ENCODE data around the gene SYT12.

Gene SYT12

DNA sequence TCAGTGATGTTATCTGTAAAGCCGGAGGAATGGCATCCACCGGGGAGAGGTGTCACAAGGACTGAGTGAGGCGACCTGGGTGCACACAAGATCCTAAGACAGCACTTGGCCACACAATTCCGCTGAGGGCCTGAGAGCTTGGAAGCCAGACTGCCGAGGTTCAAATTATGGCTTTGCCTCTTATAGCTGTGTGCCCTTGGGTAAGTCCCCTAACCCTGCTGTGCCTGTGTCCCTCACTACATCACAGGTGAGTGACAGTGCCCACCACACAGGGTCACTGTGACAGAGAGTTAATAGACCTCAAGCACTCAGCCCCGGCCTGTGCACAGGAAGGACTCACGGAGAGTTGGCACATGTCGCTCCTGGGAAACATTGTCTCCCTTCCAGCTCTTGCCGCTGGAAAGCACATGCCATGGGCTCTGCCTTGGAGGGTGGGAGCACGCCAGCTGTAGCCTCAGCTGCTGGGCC, 34.3 kb downstream of the SYT12 start:
- DNase-seq, result no peak

DNA sequence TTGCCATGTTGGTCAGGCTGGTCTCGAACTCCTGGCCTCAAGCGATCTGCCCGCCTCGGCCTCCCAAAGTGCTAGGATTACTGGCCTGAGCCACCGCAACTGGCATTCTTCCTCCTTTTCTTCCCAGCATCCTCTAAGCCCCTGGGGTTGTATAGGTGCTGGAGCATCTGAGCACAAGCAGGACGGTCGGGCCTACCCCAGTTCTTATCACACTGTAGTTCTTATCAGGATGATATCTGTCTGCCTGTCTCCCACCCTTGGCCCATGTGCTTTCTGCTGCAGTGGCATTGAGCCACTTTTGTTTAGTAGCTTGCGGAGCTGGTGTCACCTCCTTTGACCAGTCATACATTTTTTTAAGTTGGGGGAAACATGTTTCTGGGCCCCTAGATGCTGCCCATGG, 35.6 kb downstream of the SYT12 start:
- no peak for DNase-seq

- no peak for DNase-seq
These were observed 36.7 kb downstream of the SYT12 start for GRCh38 chr11:67059671-67060070.

DNA sequence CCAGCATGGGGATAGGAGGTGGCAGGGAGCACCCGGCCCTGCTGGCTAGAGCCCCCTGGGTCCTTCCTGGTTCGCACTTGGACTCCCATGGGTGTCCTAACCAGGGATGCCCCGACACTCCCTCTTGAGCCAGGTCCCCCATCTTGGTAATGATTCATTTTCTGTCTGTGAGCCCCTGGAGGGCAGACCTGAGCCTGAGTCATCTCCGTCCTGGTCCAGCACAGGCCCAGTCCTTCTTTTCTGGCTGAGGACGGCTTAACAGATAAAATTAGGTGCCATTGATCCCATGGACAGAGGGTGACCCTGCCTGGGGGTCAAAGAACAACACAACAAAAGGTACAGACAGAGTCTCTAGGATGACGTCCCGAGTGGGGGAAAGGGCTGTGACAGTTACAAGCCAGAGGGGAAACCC, 37.2 kb downstream of the SYT12 start:
- DNase-seq, result no peak

DNA sequence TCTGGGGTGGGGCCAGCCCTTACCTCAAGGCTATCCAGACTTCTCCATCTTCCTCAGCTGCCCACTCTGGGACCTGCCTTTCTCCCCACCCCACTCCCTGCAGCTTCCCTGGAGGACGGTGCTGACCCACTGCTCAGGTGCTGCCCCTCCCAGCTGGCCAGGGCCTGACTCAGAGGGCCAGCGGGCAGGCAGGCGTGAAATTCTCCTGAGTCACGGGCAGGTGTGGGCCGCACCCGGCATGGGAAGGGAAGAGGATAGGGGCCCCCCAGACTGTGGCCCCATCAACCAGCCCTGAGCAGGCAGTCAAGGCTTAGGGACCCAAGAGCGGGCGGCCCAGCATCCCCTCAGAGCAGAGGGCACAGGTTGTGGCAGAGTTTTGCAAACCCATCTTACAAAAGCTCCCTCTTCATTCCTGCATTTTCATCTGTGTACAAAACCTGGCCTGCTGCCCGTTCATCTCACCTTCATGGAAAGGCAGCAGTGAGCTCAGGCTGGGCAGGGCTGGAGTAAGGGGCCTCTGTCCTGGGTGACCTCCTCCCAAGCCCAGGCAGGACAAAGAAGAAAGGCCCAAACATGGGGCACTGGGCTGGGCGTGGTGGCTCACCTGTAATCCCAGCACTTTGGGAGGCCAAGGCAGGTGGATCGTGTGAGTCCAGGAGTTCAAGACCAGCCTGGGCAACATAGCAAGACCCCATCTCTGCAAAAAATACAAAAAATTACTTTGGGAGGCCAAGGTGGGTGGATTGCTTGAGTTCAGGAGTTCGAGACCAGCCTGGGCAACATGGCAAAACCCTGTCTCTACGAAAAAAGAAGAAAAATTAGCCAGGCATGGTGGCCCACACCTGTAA, 39.8 kb downstream of the SYT12 start:
- no peak for DNase-seq

DNA sequence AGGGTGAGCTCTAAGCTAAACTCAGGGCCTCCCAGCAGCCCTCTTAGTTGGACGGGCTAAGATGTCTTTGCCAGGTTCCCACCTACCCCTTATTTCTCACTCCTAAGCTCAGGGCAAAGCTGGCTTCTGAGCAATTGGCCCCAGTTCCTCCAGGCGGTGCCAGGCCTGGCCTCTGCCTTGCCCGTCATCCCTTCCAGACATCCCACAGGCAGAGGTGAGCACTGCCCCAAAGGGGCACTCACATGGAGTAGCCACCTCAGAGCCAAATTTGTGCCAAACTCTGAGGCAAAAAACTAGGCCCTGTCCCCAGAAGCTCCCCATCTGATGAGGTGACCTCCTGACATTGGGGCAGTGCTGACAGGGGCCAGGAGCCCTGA, 43.4 kb downstream of the SYT12 start:
- DNase-seq, result no peak

DNA sequence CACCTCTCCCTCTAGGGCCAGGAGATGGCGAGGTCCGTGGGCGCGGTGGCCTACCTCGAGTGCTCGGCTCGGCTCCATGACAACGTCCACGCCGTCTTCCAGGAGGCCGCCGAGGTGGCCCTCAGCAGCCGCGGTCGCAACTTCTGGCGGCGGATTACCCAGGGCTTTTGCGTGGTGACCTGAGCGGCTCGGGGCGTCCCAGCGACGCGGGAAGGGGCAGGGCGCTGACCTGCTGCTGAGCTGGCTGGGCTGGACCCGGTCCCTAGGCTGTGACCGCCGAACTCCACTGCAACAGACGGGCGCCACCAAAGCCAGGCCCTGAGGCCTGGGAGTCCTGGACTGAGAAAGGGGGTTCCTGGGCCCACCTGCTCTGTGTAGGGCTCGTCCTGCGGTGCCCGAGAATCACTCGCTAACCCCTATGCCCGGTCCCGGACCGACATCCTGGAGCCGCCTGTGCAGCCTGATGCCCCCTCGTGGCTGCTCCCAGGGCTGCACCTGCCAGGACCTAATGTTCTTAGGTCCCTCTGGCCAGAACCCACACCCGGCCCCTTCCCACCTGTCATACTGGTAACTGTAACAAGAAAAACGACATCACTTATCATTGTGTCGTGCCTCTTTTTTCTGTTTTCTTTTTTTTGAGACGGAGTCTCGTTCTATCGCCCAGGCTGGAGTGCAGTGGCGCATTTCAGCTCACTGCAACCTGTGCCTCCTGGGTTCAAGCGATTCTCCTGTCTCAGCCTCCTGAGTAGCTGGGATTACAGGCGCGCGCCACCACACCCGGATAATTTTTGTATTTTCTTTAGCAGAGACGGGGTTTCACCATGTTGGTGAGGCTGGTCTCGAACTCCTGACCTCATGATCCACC, 48.7 kb downstream of the SYT12 start:
- peak; percentile 78 to 89 (median 80) for DNase-seq

GRCh38 chr11:67072295-67072694, 49.4 kb downstream of the SYT12 start:
- no peak for DNase-seq

DNA sequence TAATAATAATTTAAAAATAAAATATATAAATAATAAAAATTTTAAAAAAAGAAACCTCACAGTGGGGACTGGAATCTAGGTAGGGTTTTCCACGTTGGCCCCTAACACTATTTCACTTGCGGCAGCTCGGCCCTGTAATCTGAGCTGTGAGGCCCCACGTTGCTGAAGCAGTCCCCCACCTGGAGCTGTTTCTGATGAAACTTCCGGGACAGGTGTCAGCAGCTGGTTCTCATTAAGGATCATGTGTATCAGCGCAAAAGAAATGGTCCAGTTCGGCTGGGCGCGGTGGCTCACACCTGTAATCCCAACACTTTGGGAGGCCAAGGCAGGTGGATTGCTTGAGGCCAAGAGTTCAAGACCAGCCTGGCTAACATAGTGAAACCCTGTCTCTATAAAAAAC, 51.0 kb downstream of the SYT12 start:
- DNase-seq, result no peak

DNA sequence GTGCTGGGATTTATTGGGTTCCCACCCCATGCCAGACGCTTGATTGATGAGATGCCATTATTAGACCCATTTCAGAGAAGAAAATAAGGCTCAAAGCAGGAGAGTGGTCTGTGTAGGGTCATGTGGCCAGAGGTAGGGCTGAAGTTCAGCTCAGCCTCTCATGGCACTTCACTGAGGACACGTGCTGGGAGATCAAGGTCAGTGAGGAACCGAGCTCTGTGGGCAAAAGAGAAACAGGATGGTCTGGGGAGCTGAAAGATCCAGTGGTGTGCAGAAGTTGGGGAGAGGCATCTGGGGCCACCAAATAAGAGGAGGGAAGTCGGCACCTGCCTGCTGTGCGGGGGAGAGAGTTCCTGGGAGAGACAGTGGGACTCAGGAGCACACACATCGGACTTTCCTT, 53.3 kb downstream of the SYT12 start:
- peak in 2 of 4 experiments; percentile 34 to 35 for DNase-seq

DNA sequence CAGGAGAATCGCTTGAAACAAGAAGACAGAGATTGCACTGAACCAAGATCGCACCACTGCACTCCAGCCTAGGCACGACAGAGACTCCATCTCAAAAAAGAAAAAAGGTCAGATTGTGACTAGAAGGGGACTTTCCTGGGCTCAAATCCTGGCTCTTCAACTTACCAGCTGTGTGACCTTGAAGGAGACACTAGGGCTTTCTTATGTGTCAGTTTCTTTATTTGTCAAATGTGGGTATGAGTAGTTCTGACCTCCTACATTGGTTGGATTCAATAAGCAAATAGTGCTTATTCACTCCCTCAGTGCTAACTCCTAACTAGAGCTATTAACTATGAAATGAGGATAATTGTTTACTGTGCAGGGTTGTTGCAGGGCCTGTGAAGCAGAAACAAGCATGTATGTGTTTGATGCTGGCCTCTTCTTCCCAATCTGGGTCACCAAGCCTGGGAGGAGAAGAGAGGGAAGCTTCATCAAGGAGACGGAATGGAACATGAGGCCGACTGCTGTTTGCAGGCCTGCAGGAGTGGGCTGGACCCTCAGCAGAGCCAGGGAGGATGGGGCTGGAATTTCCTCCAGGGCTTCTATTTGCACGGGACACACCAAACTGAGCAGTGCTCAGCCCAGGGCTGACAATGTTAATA, 56.3 kb downstream of the SYT12 start:
- DNase-seq, result peak in 1 of 4 experiments; percentile 31

GRCh38 chr11:67082071-67082791, 59.3 kb downstream of the SYT12 start:
- DNase-seq, result peak in 3 of 4 experiments; percentile 26 to 34 (median 33)

DNA sequence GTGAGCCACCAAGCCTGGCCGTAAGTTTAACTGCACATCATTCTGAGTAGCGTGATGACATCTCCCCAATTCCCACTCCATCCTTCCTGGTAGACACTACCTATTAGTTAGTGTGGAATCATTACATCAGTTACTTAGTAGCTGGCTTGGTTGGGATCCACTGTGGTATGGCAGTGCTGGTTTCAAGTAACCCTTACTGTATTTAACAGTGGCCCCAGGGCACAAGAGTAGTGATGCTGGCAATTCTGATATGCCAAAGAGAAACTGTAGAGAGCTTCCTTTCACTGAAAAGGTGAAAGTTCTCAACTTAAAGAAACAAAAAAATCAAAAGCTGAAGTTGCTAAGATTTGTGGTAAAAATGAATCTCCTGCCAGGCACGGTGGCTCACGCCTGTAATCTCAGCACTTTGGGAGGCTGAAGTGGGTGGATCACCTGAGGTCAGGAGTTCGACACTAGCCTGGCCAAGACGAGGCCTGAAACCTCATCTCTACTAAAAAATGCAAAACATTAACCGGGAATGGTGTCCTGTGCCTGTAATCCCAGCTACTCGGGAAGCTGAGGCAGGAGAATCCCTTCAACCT, 60.9 kb downstream of the SYT12 start:
- no peak for DNase-seq

DNA sequence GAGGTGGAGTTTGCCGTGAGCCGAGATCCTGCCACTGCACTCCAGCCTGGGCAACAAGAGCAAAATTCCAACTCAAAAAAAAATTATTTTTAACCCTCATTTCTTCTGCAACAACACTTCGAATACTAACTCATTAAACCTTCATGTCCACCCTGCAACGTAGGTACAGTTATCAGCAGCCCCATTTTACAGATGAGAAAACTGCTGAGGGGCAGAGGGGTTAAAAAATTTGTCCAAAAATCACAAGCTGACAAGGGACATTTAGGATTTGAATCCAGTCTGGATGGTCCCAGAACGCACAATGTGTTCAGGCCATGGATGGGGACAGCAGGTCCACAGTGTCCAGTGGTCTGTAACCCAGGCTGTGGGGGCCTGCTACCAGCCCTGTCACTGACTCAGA, 62.7 kb downstream of the SYT12 start:
- no peak for DNase-seq

DNA sequence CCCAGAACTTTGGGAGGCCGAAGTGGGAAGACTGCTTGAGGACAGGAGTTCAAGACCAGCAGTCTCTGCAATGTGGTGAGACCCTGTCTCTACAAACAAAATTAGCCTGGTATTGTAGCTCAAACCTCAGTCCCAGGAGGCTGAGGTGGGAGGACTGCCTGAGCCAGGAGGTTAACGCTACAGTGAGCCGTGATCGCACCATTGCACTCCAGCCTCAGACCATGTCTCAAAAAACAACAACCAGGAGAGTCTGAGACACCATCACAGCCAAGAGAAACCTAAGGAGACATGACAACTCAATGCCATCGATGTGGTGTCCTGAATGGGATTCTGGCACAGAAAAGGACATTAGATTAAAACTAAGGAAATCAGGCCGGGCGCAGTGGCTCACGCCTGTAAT, 67.8 kb downstream of the SYT12 start:
- DNase-seq, result no peak

GRCh38 chr11:67095214-67095507, 72.2 kb downstream of the SYT12 start:
- no peak for DNase-seq

- no peak for DNase-seq
These were observed 76.0 kb downstream of the SYT12 start for GRCh38 chr11:67098799-67099429.

DNA sequence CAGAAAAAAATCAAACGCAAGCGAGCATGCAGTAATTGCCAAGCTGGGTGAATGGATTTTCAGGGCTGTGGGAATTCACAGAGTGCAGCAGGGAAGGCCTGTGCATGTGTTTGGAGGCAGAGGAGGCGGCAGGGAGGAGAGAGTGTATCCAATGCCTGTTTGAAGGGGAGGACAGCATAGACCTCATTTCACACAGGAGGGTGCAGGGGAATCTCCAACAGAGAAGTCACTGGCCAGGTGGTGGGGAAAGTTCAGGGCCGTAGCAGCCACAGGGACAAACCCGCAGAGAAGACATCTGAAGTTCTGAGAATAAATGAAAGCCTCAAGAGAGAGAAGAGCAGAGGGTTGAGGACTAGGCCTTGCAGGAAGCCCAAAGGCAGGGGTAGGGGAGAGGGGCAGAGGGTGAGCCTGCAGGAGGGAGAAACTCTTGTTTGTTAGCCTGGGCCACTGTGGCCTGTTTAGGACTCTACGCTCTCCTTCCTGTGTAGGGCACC, 76.9 kb downstream of the SYT12 start:
- no peak for DNase-seq
